ENCODE results near the gene AMPH. TPM values are rescaled to one million over a fixed set of nuclear protein-coding genes. Genes with fewer than 3 reads are reported as not detected.
"Not testable (repeated sequence)": the region's sequence is repeated elsewhere in the genome, so short reads cannot be mapped to it uniquely, and the experiment has no call there.

The AMPH gene
- total RNA-seq, 1 experiment from 2014 or later, result not detected

DNA sequence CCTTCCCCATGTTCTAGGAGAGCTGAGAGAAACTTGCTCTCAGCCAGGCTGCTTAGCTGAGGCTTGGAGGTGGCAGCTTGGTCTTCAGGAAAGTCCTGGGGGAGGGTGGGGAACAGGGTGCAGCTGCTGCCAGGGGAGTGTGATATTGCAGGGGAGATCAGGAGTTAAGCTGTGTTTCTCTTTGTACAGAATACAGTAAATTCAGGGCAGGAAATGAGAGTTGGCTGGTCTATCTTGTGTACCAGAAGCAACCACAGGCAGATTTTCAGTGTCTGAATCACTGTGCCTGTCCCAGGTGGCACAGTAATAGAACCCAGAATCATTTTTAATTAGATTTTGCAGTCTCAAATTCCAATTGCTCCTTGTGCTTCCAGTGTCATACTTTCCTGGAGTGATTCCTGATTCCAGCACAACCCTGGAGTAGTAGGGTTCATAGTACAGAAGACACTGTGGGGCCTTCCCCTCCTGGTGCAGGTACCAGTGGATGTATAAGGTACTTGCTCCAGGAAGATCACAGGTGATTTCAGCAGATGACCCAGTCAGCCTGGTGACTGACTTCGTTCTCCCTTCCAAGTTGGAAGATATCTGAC, 263.8 kb downstream of the AMPH start:
- H3K27ac ChIP-seq, result no peak overlapping the region
- ChIA-PET POLR2A (ENCODE audit: unreplicated experiment) (no interaction called here), CTCF (no interaction called here)
- H3K9me3 ChIP-seq (ENCODE audit: insufficient read depth, low read depth), result no peaks in the 10 kb centered on the region; the same call in 1 of the 2 replicates
- intact Hi-C loops (cut with micrococcal nuclease; ENCODE audit: unreplicated experiment), result no loop called here
- H3K9me2 ChIP-seq (ENCODE audit: insufficient read depth), result no peaks in the 10 kb centered on the region
- H3K4me3 ChIP-seq, result no peak overlapping the region
- TF ChIP-seq CTCF (conservative IDR thresholded peaks at IDR 0.05) (no peak), EZH2 (IDR thresholded peaks at IDR 0.05; ENCODE audit: low read depth) (no peak)
- no peak for DNase-seq
- no peaks in the 10 kb centered on the region for H3K4me1 ChIP-seq (replicated peaks; ENCODE audit: insufficient read depth)
- no peaks in the 10 kb centered on the region for H3K27me3 ChIP-seq (ENCODE audit: insufficient read depth, low read depth)
- H3K36me3 ChIP-seq (ENCODE audit: low read depth), result no peaks in the 10 kb centered on the region
- H3K4me2 ChIP-seq, result no peak overlapping the region
- H3K79me2 ChIP-seq (ENCODE audit: low read depth), result no peaks in the 10 kb centered on the region
- BruUV-seq (replicated peaks), result no TSS peak
- no peaks in the 10 kb centered on the region for H3F3A ChIP-seq (ENCODE audit: insufficient read depth, low read depth)
- no peaks in the 10 kb centered on the region for H4K20me1 ChIP-seq (ENCODE audit: insufficient read depth)
- H2AFZ ChIP-seq, result no peak overlapping the region

DNA sequence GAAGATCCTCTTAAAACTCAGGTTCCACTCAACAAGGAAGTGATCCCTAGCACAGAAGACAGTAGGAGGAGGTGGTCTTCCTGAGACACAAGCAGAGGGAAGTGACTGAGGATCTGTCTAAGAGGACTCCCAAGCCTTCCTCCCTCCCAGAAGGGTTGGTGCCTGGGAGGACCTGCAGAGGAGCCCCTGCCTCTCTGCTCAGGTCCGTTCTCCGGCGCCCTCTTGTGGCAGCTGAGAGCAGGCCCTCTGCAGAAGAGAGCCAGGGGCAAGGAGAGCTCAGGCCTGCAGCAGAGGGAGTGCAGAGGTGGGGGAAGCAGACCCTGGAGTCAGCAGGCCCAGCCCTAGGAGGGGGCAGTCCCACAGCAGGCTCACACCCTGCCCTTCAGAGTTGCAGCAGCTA, 267.8 kb downstream of the AMPH start:
- BruUV-seq (replicated peaks); intact Hi-C loops (cut with micrococcal nuclease; ENCODE audit: unreplicated experiment): not testable (repeated sequence)

GRCh38 chr7:38362611-38363237, 268.4 kb downstream of the AMPH start:
- H3K27me3 ChIP-seq (ENCODE audit: insufficient read depth, low read depth); intact Hi-C loops (cut with micrococcal nuclease; ENCODE audit: unreplicated experiment); H3K9me2 ChIP-seq (ENCODE audit: insufficient read depth); POLR2A ChIA-PET (ENCODE audit: unreplicated experiment); H3K9me3 ChIP-seq (ENCODE audit: insufficient read depth, low read depth); H3K4me3 ChIP-seq; DNase-seq; H3K36me3 ChIP-seq (ENCODE audit: low read depth); H2AFZ ChIP-seq; H4K20me1 ChIP-seq (ENCODE audit: insufficient read depth); H3K27ac ChIP-seq; CTCF ChIA-PET; H3F3A ChIP-seq (ENCODE audit: insufficient read depth, low read depth); H3K4me1 ChIP-seq (replicated peaks; ENCODE audit: insufficient read depth); H3K4me2 ChIP-seq; BruUV-seq (replicated peaks); H3K79me2 ChIP-seq (ENCODE audit: low read depth): not testable (repeated sequence)

More for the DNA sequence above, 267.8 kb downstream of the AMPH start:
- POLR2A ChIA-PET (ENCODE audit: unreplicated experiment); H3K27me3 ChIP-seq (ENCODE audit: insufficient read depth, low read depth); H3K4me1 ChIP-seq (replicated peaks; ENCODE audit: insufficient read depth); H3K4me3 ChIP-seq; H3K9me3 ChIP-seq (ENCODE audit: insufficient read depth, low read depth); H3K79me2 ChIP-seq (ENCODE audit: low read depth); H3K36me3 ChIP-seq (ENCODE audit: low read depth); H3K9me2 ChIP-seq (ENCODE audit: insufficient read depth); H3K4me2 ChIP-seq; H3F3A ChIP-seq (ENCODE audit: insufficient read depth, low read depth); CTCF ChIA-PET; H2AFZ ChIP-seq; H4K20me1 ChIP-seq (ENCODE audit: insufficient read depth); H3K27ac ChIP-seq: not testable (repeated sequence)
- peak; percentile 70 for TF ChIP-seq CTCF (conservative IDR thresholded peaks at IDR 0.05)
- DNase-seq, result peak in 1 of 2 experiments; percentile 49

DNA sequence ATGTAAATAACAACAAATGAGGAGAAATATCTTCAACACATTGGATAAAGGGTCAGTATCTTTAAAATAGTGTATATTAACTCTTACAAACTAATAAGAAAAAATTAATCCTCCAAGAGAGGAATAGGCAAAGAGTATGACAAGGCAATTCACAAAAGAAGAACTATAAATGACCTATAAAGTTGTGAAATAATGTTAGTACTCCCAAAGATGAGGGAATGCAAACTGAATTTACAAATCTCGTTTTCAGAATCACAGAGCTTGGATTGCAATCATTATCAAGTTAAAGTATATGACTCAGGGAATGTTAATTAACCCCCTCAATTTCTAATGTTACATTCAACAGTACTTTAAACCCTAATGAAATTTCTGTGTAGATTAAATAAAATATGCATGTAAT, 270.4 kb downstream of the AMPH start:
- H3F3A ChIP-seq (ENCODE audit: insufficient read depth, low read depth), result no peaks in the 10 kb centered on the region
- POLR2A ChIA-PET (ENCODE audit: unreplicated experiment), result no interaction called here
- H4K20me1 ChIP-seq (ENCODE audit: insufficient read depth), result no peaks in the 10 kb centered on the region
- H3K4me3 ChIP-seq, result no peak overlapping the region
- no peaks in the 10 kb centered on the region for H3K9me2 ChIP-seq (ENCODE audit: insufficient read depth)
- H3K27ac ChIP-seq, result no peak overlapping the region
- no peaks in the 10 kb centered on the region for H3K79me2 ChIP-seq (ENCODE audit: low read depth)
- no peaks in the 10 kb centered on the region for H3K27me3 ChIP-seq (ENCODE audit: insufficient read depth, low read depth)
- H3K4me2 ChIP-seq, result no peak overlapping the region
- H3K4me1 ChIP-seq (replicated peaks; ENCODE audit: insufficient read depth), result no peaks in the 10 kb centered on the region
- intact Hi-C loops (cut with micrococcal nuclease; ENCODE audit: unreplicated experiment), result no loop called here
- H2AFZ ChIP-seq, result no peak overlapping the region
- no TSS peak for BruUV-seq (replicated peaks)
- CTCF ChIA-PET, result no interaction called here
- no peak for DNase-seq
- no peaks in the 10 kb centered on the region; the same call in 1 of the 2 replicates for H3K9me3 ChIP-seq (ENCODE audit: insufficient read depth, low read depth)
- H3K36me3 ChIP-seq (ENCODE audit: low read depth), result no peaks in the 10 kb centered on the region
- TF ChIP-seq EZH2 (IDR thresholded peaks at IDR 0.05; ENCODE audit: low read depth) (no peak), CTCF (conservative IDR thresholded peaks at IDR 0.05) (no peak)
